ENCODE data around the gene DLG1. TPM values are rescaled to one million over a fixed set of nuclear protein-coding genes. Genes with fewer than 3 reads are reported as not detected.

Gene DLG1
- total RNA-seq, 1 experiment from 2014 or later: 121 TPM

- intact Hi-C loops (cut with micrococcal nuclease): no loop called here
- Mint-ChIP-seq H3K27ac (ENCODE audit: low read depth, unreplicated experiment) (no peak overlapping the region), H3K9me3 (ENCODE audit: unreplicated experiment) (no peaks in the 10 kb centered on the region), H3K27me3 (ENCODE audit: insufficient read depth, unreplicated experiment) (no peaks in the 10 kb centered on the region), H3K4me3 (ENCODE audit: unreplicated experiment) (no peak overlapping the region), H3K36me3 (ENCODE audit: insufficient read depth, unreplicated experiment) (no peaks in the 10 kb centered on the region), H3K4me1 (ENCODE audit: insufficient read depth, unreplicated experiment) (peaks cover 11% of the 10 kb centered on the region)
- ChIA-PET POLR2A (no interaction called here), CTCF (interaction anchor here (0.6 to 0.7 kb wide), 2 partner anchors 203 to 359 kb away, joined by 3 read pairs; no protein-coding TSS in a partner anchor)
- no TSS peak for BruUV-seq (replicated peaks)
- DNase-seq (ENCODE audit: unreplicated experiment): no peak
- TF ChIP-seq CTCF (IDR thresholded peaks at IDR 0.05; ENCODE audit: unreplicated experiment): no peak
These were observed 299.2 kb downstream of the DLG1 start for GRCh38 chr3:196998966-196999760.

GRCh38 chr3:196997311-196997710 lies 301.1 kb downstream of the DLG1 start:
- no peaks in the 10 kb centered on the region for H3K27me3 Mint-ChIP-seq (ENCODE audit: insufficient read depth, unreplicated experiment)
- no peak for TF ChIP-seq CTCF (IDR thresholded peaks at IDR 0.05; ENCODE audit: unreplicated experiment)
- no TSS peak for BruUV-seq (replicated peaks)
- no peak overlapping the region for H3K27ac Mint-ChIP-seq (ENCODE audit: low read depth, unreplicated experiment)
- POLR2A ChIA-PET: interaction anchor here (0.7 kb wide), 1 partner anchor 19 kb away, joined by 3 read pairs; no protein-coding TSS in a partner anchor
- no peaks in the 10 kb centered on the region for H3K36me3 Mint-ChIP-seq (ENCODE audit: insufficient read depth, unreplicated experiment)
- H3K9me3 Mint-ChIP-seq (ENCODE audit: unreplicated experiment): no peaks in the 10 kb centered on the region
- intact Hi-C loops (cut with micrococcal nuclease): no loop called here
- no peak for DNase-seq (ENCODE audit: unreplicated experiment)
- H3K4me3 Mint-ChIP-seq (ENCODE audit: unreplicated experiment): no peak overlapping the region
- peaks cover 6% of the 10 kb centered on the region for H3K4me1 Mint-ChIP-seq (ENCODE audit: insufficient read depth, unreplicated experiment)
- CTCF ChIA-PET: interaction anchor here (0.6 kb wide), 1 partner anchor 777 kb away, joined by 5 read pairs; no protein-coding TSS in a partner anchor

- no peaks in the 10 kb centered on the region for H3K36me3 Mint-ChIP-seq (ENCODE audit: insufficient read depth, unreplicated experiment)
- H3K9me3 Mint-ChIP-seq (ENCODE audit: unreplicated experiment): no peaks in the 10 kb centered on the region
- TF ChIP-seq CTCF (IDR thresholded peaks at IDR 0.05; ENCODE audit: unreplicated experiment): no peak
- H3K27me3 Mint-ChIP-seq (ENCODE audit: insufficient read depth, unreplicated experiment): no peaks in the 10 kb centered on the region
- intact Hi-C loops (cut with micrococcal nuclease): no loop called here
- peaks cover 6% of the 10 kb centered on the region for H3K4me1 Mint-ChIP-seq (ENCODE audit: insufficient read depth, unreplicated experiment)
- H3K4me3 Mint-ChIP-seq (ENCODE audit: unreplicated experiment): no peak overlapping the region
- ChIA-PET CTCF (interaction anchor here (0.6 to 0.7 kb wide), 4 partner anchors 18 to 778 kb away, joined by 3 to 5 read pairs (median 3); no protein-coding TSS in a partner anchor), POLR2A (interaction anchor here (0.6 to 0.7 kb wide), 3 partner anchors 179 to 559 kb away, joined by 3 to 4 read pairs (median 3); no protein-coding TSS in a partner anchor)
- DNase-seq (ENCODE audit: unreplicated experiment): peak; percentile 50
- no peak overlapping the region for H3K27ac Mint-ChIP-seq (ENCODE audit: low read depth, unreplicated experiment)
- no TSS peak for BruUV-seq (replicated peaks)
These were observed 301.8 kb downstream of the DLG1 start for GRCh38 chr3:196996454-196997265.
